HCT116 (cell line): Measurements from ENCODE around the gene RXRA. TPM values are rescaled to one million over a fixed set of nuclear protein-coding genes. Genes with fewer than 3 reads are reported as not detected.
A peak's percentile ranks its signal among the peaks of the same experiment; 100 is the strongest.

Source experiments
- ATAC-seq: fragments of 200-7000 bp; cut with Tn5 transposase; 2 replicates; pipeline ENCODE4 v1.9.1; 2020; ENCODE audit warnings: mild to moderate bottlenecking, moderate library complexity
- BruUV-seq: library from RNA; stranded (reverse); fragments of 400-500 nt; replicated peaks from 2 replicates; lab custom pipeline; 2021; lab: Mats Ljungman, UMichigan
- CTCF ChIA-PET: fragments of 300-600 bp; sonication (Branson Sonifier 250); formaldehyde crosslinking; loops from one replicate; lab custom pipeline; 2021; ENCODE audit warnings: antibody characterized with exemption; lab: Charles Lee
- POLR2A ChIA-PET: fragments of 300-600, 350-600 bp; sonication (Branson Sonifier 250); formaldehyde crosslinking; loops from one replicate; lab custom pipeline; 2021; ENCODE audit warnings: antibody characterized with exemption; lab: Charles Lee
- RAD21 ChIA-PET, 2 experiments: fragments of 300-600 bp; sonication (Branson Sonifier 250); formaldehyde crosslinking; loops; one replicate each; lab custom pipeline; 2023; ENCODE audit warnings: low total read pairs in 2 of 2; ENCODE audit not compliant: uncharacterized antibody in 2 of 2, unreplicated experiment in 2 of 2, low non-redundant PET in 1 of 2; lab: Charles Lee
- DNase-seq: peaks from one replicate; pipeline ENCODE4 v3.0.0-alpha.2; 2010; ENCODE audit warnings: low read depth, low spot score
- H2AFZ ChIP-seq: fragments of 200-600 bp; shearing (Covaris generic), sonication (generic); 2 replicates; pipeline ENCODE4 v1.6.1; 2017; ENCODE audit warnings: low read depth, mixed run types, mixed read lengths, antibody characterized with exemption, low read length; ENCODE audit not compliant: poor library complexity, severe bottlenecking
- H3K27ac ChIP-seq: 2 replicates; pipeline ENCODE4 v1.5.1; 2012; ENCODE audit warnings: low read depth, low read length
- H3K27me3 ChIP-seq: fragments of 200-600 bp; sonication (generic); 2 replicates; pipeline ENCODE4 v1.6.1; 2016; ENCODE audit warnings: mixed run types, low read length, mixed read lengths; ENCODE audit not compliant: insufficient read depth
- H3K36me3 ChIP-seq, 2 experiments: fragments of 200-500 bp in 1 of 2; fragments of 200-600 bp in 1 of 2; sonication (Bioruptor generic) in 1 of 2; sonication (generic) in 1 of 2; 2 replicates each; pipeline versions ENCODE4 v1.5.1 to v1.6.1; 2014 to 2016; ENCODE audit warnings: low read length in 2 of 2, inconsistent platforms in 1 of 2, mixed read lengths in 1 of 2, mixed run types in 1 of 2; ENCODE audit not compliant: insufficient read depth in 2 of 2, control insufficient read depth in 1 of 2
- H3K4me1 ChIP-seq, 2 experiments: fragments of 200-600 bp in 1 of 2; sonication (generic) in 1 of 2; 2 replicates each; pipeline versions ENCODE4 v1.5.1 to v1.6.1; 2012 to 2017; ENCODE audit warnings: low read length in 2 of 2, inconsistent platforms in 1 of 2, mild to moderate bottlenecking in 1 of 2, mixed read lengths in 1 of 2, mixed run types in 1 of 2, moderate library complexity in 1 of 2; ENCODE audit not compliant: insufficient read depth in 2 of 2, control insufficient read depth in 1 of 2
- H3K4me2 ChIP-seq: fragments of 200-600 bp; sonication (generic); 2 replicates; pipeline ENCODE4 v1.6.1; 2017; ENCODE audit warnings: mixed run types, low read length, mixed read lengths
- H3K4me3 ChIP-seq, 2 experiments: fragments of 200-600 bp in 1 of 2; sonication (generic) in 1 of 2; replicated peaks in 1 of 2; 2 replicates each; pipeline ENCODE4 v1.5.1; 2011 to 2016; ENCODE audit warnings: low read length in 2 of 2, control low read depth in 1 of 2, low read depth in 1 of 2, mild to moderate bottlenecking in 1 of 2, mixed read lengths in 1 of 2, mixed run types in 1 of 2
- H3K79me2 ChIP-seq: fragments of 200-600 bp; sonication (generic); 2 replicates; pipeline ENCODE4 v1.6.1; 2017; ENCODE audit warnings: mild to moderate bottlenecking, mixed run types, low read length, moderate library complexity, mixed read lengths; ENCODE audit not compliant: insufficient read depth
- H3K9ac ChIP-seq: fragments of 200-600 bp; sonication (generic); 2 replicates; pipeline ENCODE4 v1.6.1; 2016; ENCODE audit warnings: low read length, mixed read lengths
- H3K9me2 ChIP-seq: fragments of 200-600 bp; sonication (generic), shearing (Covaris generic); 2 replicates; pipeline ENCODE4 v1.6.1; 2017; ENCODE audit warnings: mixed run types, mild to moderate bottlenecking, moderate library complexity; ENCODE audit not compliant: insufficient read depth
- H3K9me3 ChIP-seq, 2 experiments: fragments of 200-500 bp in 1 of 2; fragments of 200-600 bp in 1 of 2; sonication (Bioruptor generic) in 1 of 2; sonication (generic) in 1 of 2; 2 replicates each; pipeline ENCODE4 v1.6.1; 2014 to 2017; ENCODE audit warnings: low read length in 2 of 2, mixed read lengths in 2 of 2, inconsistent platforms in 1 of 2, low read depth in 1 of 2, mild to moderate bottlenecking in 1 of 2, mixed run types in 1 of 2, moderate library complexity in 1 of 2; ENCODE audit not compliant: control insufficient read depth in 1 of 2, insufficient read depth in 1 of 2
- H4K20me1 ChIP-seq: fragments of 200-600 bp; sonication (generic), shearing (Covaris generic); 2 replicates; pipeline ENCODE4 v1.6.1; 2017; ENCODE audit warnings: mixed run types, mild to moderate bottlenecking, moderate library complexity; ENCODE audit not compliant: insufficient read depth
- CBX3 ChIP-seq: IDR thresholded peaks from 2 replicates; pipeline ENCODE4 v1.6.1; 2012; ENCODE audit warnings: low read depth
- ELF1 ChIP-seq: IDR thresholded peaks from 2 replicates; pipeline ENCODE4 v1.6.1; 2012; ENCODE audit warnings: low read depth, borderline replicate concordance
- EZH2 ChIP-seq: fragments of 200-600 bp; sonication (generic); IDR thresholded peaks from 2 replicates; pipeline ENCODE4 v1.6.1; 2017; ENCODE audit warnings: antibody characterized with exemption, mixed run types
- EZH2phosphoT487 ChIP-seq: fragments of 200-600 bp; IDR thresholded peaks from 2 replicates; pipeline ENCODE4 v1.6.1; 2018; ENCODE audit warnings: antibody characterized with exemption, borderline replicate concordance
- JUND ChIP-seq: IDR thresholded peaks from 2 replicates; pipeline ENCODE4 v1.6.1; 2012
- SIN3A ChIP-seq: IDR thresholded peaks from 2 replicates; pipeline ENCODE4 v1.6.1; 2012; ENCODE audit warnings: low read depth
- SP1 ChIP-seq: IDR thresholded peaks from 2 replicates; pipeline ENCODE4 v1.6.1; 2012; ENCODE audit warnings: low read depth
- YY1 ChIP-seq: IDR thresholded peaks from 2 replicates; pipeline ENCODE4 v1.6.1; 2011; ENCODE audit warnings: low read length, low read depth, moderate library complexity, mild to moderate bottlenecking; ENCODE audit not compliant: insufficient replicate concordance; ENCODE audit errors: extremely low read depth
- ZFX ChIP-seq: fragments of 450-650 bp; IDR thresholded peaks from 2 replicates; pipeline ENCODE4 v1.6.1; 2017
- ZNF274 ChIP-seq: fragments of 200-500 bp; sonication (Bioruptor generic); IDR thresholded peaks from 2 replicates; pipeline ENCODE4 v1.6.1; 2014; ENCODE audit warnings: mild to moderate bottlenecking, low read depth, low read length, inconsistent platforms
- intact Hi-C: fragments of 100-400 bp; cut with micrococcal nuclease; formaldehyde crosslinking; loops from 2 replicates; pipeline ENCODE4 v1.10.0; 2022
- total RNA-seq: library from RNA; stranded (reverse); gene quantifications from one replicate; pipeline ENCODE4 v1.2.1, GENCODE V29; 2021; ENCODE audit not compliant: unreplicated experiment
- TF ChIP-seq, protein P1 (sequence below): IDR thresholded peaks from 2 replicates; pipeline ENCODE4 v1.6.1; 2011; ENCODE audit warnings: mild to moderate bottlenecking, low read length, moderate library complexity; ENCODE audit not compliant: insufficient replicate concordance; ENCODE audit errors: extremely low read depth
- TF ChIP-seq, protein P2 (sequence below): IDR thresholded peaks from 2 replicates; pipeline ENCODE4 v1.6.1; 2012
- TF ChIP-seq, protein P3 (sequence below), 3 experiments: fragments of 200-600 bp in 1 of 3; sonication (generic) in 1 of 3; IDR thresholded peaks in 2 of 3; conservative IDR thresholded peaks in 1 of 3; 2 replicates each; pipeline ENCODE4 v1.5.1; 2012 to 2017; ENCODE audit warnings: low read depth in 2 of 3, low read length in 2 of 3, antibody characterized with exemption in 1 of 3, borderline replicate concordance in 1 of 3, control low read depth in 1 of 3, mild to moderate bottlenecking in 1 of 3, mixed read lengths in 1 of 3, mixed run types in 1 of 3, moderate library complexity in 1 of 3; ENCODE audit not compliant: insufficient read depth in 1 of 3
- TF ChIP-seq, protein P4 (sequence below): IDR thresholded peaks from 2 replicates; pipeline ENCODE4 v1.6.1; 2012

RXRA gene
- total RNA-seq, 1 experiment from 2014 or later = 43.9 TPM

DNA sequence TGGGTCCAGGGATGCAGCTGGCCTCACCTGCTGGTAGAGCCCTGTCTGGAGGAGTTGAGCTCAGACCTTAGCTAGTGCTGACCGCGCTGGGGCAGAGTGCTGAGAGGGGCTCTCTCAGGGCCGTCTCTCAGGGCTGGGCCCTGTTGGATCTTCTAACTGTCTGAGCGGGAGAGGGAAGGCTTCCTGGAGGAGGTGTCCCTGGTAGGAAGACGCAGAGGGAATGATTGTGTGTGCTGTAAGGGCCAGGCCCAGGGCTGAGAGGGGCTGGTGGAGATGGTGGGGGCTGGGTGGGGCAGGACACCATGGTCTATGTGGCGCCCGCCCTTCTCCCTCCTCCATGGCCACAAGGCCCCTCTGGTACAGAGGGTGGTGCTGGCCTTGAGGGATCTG, 55.0 kb downstream of the RXRA start:
- ATAC-seq = no peak
- Histone ChIP-seq H3K4me3 (no peak overlapping the region), H3K4me1 (peaks cover 63 to 92% of the 10 kb centered on the region in 2 experiments), H3K4me2 (peak overlapping the region; percentile 96; the same call in 1 of the 2 replicates), H3K9me2 (no peaks in the 10 kb centered on the region), H2AFZ (no peak overlapping the region), H3K9me3 (no peaks in the 10 kb centered on the region), H3K79me2 (peaks cover 84% of the 10 kb centered on the region; the same call in 1 of the 2 replicates), H4K20me1 (peaks cover 6% of the 10 kb centered on the region; the same call in 1 of the 2 replicates), H3K27ac (peak overlapping the region; percentile 96; the same call in 1 of the 2 replicates), H3K36me3 (no peaks in the 10 kb centered on the region), H3K27me3 (no peaks in the 10 kb centered on the region), H3K9ac (peak overlapping the region; percentile 70; the same call in 1 of the 2 replicates)
- intact Hi-C loops = no loop called here
- ChIA-PET RAD21 (no interaction called here), POLR2A (no interaction called here), CTCF (interaction anchor here (2.1 kb wide), 1 partner anchor 62 kb away, joined by 7 read pairs; no protein-coding TSS in a partner anchor)
- no TSS peak for BruUV-seq
- DNase-seq = no peak
- TF ChIP-seq SP1 = no peak
- TF ChIP-seq EZH2phosphoT487 = no peak
- TF ChIP-seq ELF1 = no peak
- no peak for TF ChIP-seq ZFX
- TF ChIP-seq, protein P1, sequence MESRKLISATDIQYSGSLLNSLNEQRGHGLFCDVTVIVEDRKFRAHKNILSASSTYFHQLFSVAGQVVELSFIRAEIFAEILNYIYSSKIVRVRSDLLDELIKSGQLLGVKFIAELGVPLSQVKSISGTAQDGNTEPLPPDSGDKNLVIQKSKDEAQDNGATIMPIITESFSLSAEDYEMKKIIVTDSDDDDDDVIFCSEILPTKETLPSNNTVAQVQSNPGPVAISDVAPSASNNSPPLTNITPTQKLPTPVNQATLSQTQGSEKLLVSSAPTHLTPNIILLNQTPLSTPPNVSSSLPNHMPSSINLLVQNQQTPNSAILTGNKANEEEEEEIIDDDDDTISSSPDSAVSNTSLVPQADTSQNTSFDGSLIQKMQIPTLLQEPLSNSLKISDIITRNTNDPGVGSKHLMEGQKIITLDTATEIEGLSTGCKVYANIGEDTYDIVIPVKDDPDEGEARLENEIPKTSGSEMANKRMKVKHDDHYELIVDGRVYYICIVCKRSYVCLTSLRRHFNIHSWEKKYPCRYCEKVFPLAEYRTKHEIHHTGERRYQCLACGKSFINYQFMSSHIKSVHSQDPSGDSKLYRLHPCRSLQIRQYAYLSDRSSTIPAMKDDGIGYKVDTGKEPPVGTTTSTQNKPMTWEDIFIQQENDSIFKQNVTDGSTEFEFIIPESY = no peak
- TF ChIP-seq JUND = no peak
- TF ChIP-seq, protein P2, sequence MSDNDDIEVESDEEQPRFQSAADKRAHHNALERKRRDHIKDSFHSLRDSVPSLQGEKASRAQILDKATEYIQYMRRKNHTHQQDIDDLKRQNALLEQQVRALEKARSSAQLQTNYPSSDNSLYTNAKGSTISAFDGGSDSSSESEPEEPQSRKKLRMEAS = no peak
- TF ChIP-seq EZH2 = no peak
- TF ChIP-seq, protein P3, sequence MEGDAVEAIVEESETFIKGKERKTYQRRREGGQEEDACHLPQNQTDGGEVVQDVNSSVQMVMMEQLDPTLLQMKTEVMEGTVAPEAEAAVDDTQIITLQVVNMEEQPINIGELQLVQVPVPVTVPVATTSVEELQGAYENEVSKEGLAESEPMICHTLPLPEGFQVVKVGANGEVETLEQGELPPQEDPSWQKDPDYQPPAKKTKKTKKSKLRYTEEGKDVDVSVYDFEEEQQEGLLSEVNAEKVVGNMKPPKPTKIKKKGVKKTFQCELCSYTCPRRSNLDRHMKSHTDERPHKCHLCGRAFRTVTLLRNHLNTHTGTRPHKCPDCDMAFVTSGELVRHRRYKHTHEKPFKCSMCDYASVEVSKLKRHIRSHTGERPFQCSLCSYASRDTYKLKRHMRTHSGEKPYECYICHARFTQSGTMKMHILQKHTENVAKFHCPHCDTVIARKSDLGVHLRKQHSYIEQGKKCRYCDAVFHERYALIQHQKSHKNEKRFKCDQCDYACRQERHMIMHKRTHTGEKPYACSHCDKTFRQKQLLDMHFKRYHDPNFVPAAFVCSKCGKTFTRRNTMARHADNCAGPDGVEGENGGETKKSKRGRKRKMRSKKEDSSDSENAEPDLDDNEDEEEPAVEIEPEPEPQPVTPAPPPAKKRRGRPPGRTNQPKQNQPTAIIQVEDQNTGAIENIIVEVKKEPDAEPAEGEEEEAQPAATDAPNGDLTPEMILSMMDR (IDR thresholded peaks at IDR 0.05 in 2 of 3, conservative IDR thresholded peaks at IDR 0.05 in 1 of 3; ENCODE audit: borderline replicate concordance in 1 of 3, insufficient read depth in 1 of 3, low read depth in 2 of 3, low read length in 2 of 3) = no peak
- no peak for TF ChIP-seq CBX3
- no peak for TF ChIP-seq YY1
- TF ChIP-seq SIN3A = no peak
- TF ChIP-seq ZNF274 = no peak
- TF ChIP-seq, protein P4, sequence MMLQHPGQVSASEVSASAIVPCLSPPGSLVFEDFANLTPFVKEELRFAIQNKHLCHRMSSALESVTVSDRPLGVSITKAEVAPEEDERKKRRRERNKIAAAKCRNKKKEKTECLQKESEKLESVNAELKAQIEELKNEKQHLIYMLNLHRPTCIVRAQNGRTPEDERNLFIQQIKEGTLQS = no peak
